ENCODE measurements around the gene ECEL1. TPM values are rescaled to one million over a fixed set of nuclear protein-coding genes. Genes with fewer than 3 reads are reported as not detected.

ECEL1 gene
- total and polyA plus RNA-seq, 12 donors: 3.9 to 31.7 (median 7.3) TPM

DNA sequence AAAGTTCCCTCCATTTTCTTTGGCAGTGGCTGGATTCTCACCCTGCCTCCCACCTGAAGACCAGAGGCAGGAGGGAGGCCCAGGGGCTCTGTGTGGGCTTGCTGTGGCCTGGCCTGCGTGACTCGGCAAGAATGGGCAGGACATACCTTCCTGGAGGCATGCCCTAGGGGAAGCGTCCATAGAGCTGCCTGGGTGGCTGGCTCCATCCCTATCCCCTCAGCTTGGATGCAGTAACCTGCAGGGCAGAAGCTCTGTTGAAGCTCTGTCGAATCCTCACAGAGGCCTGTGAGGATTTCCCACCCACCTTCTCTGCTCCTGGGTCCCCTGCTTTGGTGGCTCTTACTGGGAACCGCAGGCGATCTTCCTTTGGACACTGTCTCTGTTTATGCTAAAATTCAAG is 31.2 kb upstream of the ECEL1 start:
- intact Hi-C loops (cut with DNase I): loop anchor here in 1 of 2 donors (10.0 kb wide), 1 partner anchor 194 kb away; no protein-coding TSS in a partner anchor
- peaks cover 0 to 18% of the 10 kb centered on the region in 2 donors for H3K4me1 ChIP-seq (replicated peaks in 1 of 2)
- WGBS, 4 donors: 71 to 100% (median 81%) methylated on average over 2 to 6 of the region's 6 CpGs
- no peaks in the 10 kb centered on the region for H3K36me3 ChIP-seq (replicated peaks in 1 of 2)
- no peaks in the 10 kb centered on the region for H3K9me3 ChIP-seq (replicated peaks in 1 of 3)
- H3K27me3 ChIP-seq: peaks cover 26% of the 10 kb centered on the region
- no peak overlapping the region for H3K4me3 ChIP-seq
- no peak for TF ChIP-seq POLR2A (IDR thresholded peaks at IDR 0.05)
- H3K27ac ChIP-seq: no peak overlapping the region
- no peak for DNase-seq

DNA sequence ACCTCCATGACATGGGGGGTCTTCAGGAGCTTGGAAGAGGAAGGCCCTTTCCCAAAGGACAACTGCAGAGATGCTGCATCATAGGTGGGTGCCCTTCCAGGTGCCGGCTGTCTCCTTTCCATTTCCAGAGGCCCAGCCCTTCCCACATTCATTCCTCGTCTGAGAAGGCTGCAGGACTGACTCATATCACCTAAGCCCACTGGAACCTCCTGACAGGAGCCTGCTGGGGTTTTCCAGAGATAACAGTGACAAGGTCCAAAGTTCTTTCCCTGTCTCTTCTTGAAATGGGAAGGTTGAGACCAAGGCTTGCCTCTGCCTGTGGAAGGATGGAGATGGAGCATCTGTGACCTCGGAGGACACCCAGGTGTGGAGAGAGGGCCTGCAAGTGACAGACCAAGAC is 28.9 kb upstream of the ECEL1 start:
- intact Hi-C loops (cut with DNase I): loop anchor here in 1 of 2 donors (10.0 kb wide), 1 partner anchor 192 kb away; no protein-coding TSS in a partner anchor
- 84 to 92% (median 86%) methylated on average over 3 of the region's 3 CpGs for WGBS, 4 donors
- H3K27ac ChIP-seq: no peak overlapping the region
- no peak for DNase-seq
- no peaks in the 10 kb centered on the region for H3K9me3 ChIP-seq (replicated peaks in 1 of 3)
- TF ChIP-seq CTCF (IDR thresholded peaks at IDR 0.05): no peak
- TF ChIP-seq POLR2A (IDR thresholded peaks at IDR 0.05): no peak
- H3K27me3 ChIP-seq: peaks cover 3% of the 10 kb centered on the region
- H3K4me3 ChIP-seq: no peak overlapping the region
- peaks cover 0 to 10% of the 10 kb centered on the region in 2 donors for H3K4me1 ChIP-seq (replicated peaks in 1 of 2)
- H3K36me3 ChIP-seq (replicated peaks in 1 of 2): no peaks in the 10 kb centered on the region

- DNase-seq: peak in 6 of 7 donors; percentile 70 to 83 (median 80)
- Histone ChIP-seq H3K27ac (peak overlapping the region in 1 of 5 donors; percentile 50), H3K9me3 (replicated peaks in 1 of 3) (no peaks in the 10 kb centered on the region), H3K4me3 (no peak overlapping the region), H3K27me3 (no peaks in the 10 kb centered on the region), H3K4me1 (replicated peaks in 1 of 2) (peaks cover 0 to 14% of the 10 kb centered on the region in 2 donors), H3K36me3 (replicated peaks in 1 of 2) (no peaks in the 10 kb centered on the region)
- no peak for TF ChIP-seq POLR2A (IDR thresholded peaks at IDR 0.05)
- no peak for TF ChIP-seq CTCF (IDR thresholded peaks at IDR 0.05)
- intact Hi-C loops (cut with DNase I): loop anchor here in 1 of 2 donors (10.0 kb wide), 1 partner anchor 191 kb away; no protein-coding TSS in a partner anchor
- 62 to 68% (median 64%) methylated on average over 7 of the region's 7 CpGs for WGBS, 4 donors
These were observed 28.0 kb upstream of the ECEL1 start for GRCh38 chr2:232515639-232516038.

DNA sequence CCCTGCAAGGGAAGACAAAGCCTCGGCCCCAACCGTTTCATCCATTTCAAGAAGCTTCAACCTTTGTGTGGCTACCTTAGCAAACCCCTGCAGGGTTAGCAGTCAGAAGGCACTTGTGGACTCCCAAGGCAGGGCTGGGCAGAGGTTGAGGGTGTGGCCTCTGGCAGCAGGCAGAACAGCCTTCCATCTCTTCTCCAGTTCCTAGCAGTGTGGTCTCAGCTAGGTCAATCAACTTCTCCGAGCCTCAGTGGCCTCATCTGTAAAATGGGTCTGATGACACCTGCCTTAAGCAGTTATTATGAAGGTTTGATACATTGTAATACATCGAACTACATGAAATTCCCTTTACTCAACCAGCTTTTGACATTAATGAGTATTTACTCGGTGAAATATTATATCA is 25.7 kb upstream of the ECEL1 start:
- no peaks in the 10 kb centered on the region for H3K9me3 ChIP-seq (replicated peaks in 1 of 3)
- H3K4me1 ChIP-seq (replicated peaks in 1 of 2): peaks cover 0 to 14% of the 10 kb centered on the region in 2 donors
- H3K4me3 ChIP-seq: no peak overlapping the region
- H3K27ac ChIP-seq: no peak overlapping the region
- no peak for DNase-seq
- TF ChIP-seq POLR2A (IDR thresholded peaks at IDR 0.05): no peak
- no peak for TF ChIP-seq CTCF (IDR thresholded peaks at IDR 0.05)
- H3K27me3 ChIP-seq: no peaks in the 10 kb centered on the region
- 74 to 80% (median 77%) methylated on average over 5 of the region's 5 CpGs for WGBS, 4 donors
- intact Hi-C loops (cut with DNase I): loop anchor here in 1 of 2 donors (10.0 kb wide), 1 partner anchor 189 kb away; no protein-coding TSS in a partner anchor
- no peaks in the 10 kb centered on the region for H3K36me3 ChIP-seq (replicated peaks in 1 of 2)

DNA sequence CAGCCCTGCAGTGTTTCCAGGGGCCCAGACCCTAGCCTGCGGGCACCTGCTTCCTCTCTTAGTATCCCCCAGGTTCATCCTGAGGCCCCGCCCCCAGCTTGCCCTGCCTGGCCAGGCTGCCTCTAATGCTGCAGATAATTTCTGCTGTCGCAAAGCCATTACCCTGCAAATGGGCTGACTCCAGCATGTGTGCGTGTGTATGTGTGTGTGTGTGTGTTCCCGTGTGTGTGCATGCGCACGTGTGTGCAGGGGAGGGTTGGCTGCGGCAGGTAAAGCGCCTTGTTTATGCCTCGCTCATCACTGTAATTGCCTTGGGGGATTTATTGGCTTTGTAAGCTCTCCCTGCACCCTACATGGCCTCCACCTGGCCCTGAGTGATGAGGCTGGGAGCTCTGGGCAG is 25.0 kb upstream of the ECEL1 start:
- no peak overlapping the region for H3K4me3 ChIP-seq
- H3K9me3 ChIP-seq (replicated peaks in 1 of 3): no peaks in the 10 kb centered on the region
- no peaks in the 10 kb centered on the region for H3K36me3 ChIP-seq (replicated peaks in 1 of 2)
- peaks cover 0 to 14% of the 10 kb centered on the region in 2 donors for H3K4me1 ChIP-seq (replicated peaks in 1 of 2)
- intact Hi-C loops (cut with DNase I): loop anchor here in 1 of 2 donors (10.0 kb wide), 1 partner anchor 188 kb away; no protein-coding TSS in a partner anchor
- DNase-seq: peak in 1 of 7 donors; percentile 62
- no peaks in the 10 kb centered on the region for H3K27me3 ChIP-seq
- no peak overlapping the region for H3K27ac ChIP-seq
- no peak for TF ChIP-seq POLR2A (IDR thresholded peaks at IDR 0.05)
- 75 to 95% (median 85%) methylated on average over 7 to 10 of the region's 10 CpGs for WGBS, 4 donors
